NCI-H2081 (cell line): ENCODE data around the gene ZNF793.

ENCODE experiments used
- DNase-seq, 2 experiments: peaks; one replicate each; lab custom pipeline; 2025; lab: John Stamatoyannopoulos, UW

The ZNF793 gene

DNA sequence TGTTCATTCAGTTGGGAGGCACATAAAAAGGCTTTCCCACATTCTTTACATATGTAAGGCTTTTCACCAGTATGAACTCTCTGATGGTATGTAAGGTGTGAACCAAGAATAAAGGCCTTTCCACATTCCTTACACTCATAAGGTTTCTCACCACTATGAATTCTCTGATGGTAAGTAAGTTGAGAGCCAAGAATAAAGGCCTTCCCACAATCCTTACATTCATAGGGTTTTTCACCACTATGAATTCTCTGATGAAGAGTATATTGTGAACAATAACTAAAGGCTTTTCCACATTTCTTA lies 58.6 kb downstream of the ZNF793 start:
- DNase-seq = no peak

DNA sequence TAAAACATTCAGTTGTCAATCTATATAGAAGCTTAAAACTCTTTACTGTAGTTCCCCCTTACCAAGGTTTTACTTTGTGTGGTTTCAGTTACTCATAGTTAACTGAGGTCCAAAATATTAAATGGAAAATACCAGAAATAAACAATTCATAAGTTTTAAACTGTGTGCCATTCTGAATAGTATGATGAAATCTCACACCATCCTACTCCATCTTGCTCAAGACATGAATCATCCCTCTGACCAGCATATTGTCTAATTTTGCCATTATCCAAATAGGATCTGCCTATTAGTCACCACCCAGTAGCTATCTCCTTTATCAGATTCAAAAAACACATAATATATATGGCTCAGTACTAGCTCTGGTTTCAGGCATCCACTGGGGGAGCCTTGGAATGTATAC lies 65.5 kb downstream of the ZNF793 start:
- no peak for DNase-seq

DNA sequence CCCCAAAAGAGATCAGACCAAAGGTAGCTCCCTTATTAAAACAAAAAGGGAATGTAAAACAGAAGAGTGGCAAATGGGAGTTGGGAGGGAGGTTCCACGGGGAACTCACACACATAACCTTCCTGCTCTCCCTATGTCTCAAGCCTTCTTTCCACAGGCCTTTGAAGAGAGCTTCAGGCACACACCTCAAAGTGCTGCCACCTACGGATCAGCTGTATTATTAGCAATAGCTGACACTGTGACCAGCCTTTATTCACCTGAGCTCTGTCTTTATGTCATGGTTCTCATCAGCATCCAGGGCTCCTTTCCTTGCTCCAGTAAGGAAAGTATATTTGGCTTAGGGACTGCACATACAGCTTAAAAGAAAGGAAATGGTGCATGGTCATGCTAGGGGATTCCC lies 76.6 kb downstream of the ZNF793 start:
- DNase-seq = no peak
